EL (cell line): ENCODE data around the gene SERPINI1.

ENCODE experiments used
- DNase-seq: peaks from one replicate; pipeline ENCODE4 v3.0.0-alpha.2; 2016

Gene SERPINI1

GRCh38 chr3:167854846-167855245 lies 119.3 kb downstream of the SERPINI1 start:
- DNase-seq, result no peak

DNA sequence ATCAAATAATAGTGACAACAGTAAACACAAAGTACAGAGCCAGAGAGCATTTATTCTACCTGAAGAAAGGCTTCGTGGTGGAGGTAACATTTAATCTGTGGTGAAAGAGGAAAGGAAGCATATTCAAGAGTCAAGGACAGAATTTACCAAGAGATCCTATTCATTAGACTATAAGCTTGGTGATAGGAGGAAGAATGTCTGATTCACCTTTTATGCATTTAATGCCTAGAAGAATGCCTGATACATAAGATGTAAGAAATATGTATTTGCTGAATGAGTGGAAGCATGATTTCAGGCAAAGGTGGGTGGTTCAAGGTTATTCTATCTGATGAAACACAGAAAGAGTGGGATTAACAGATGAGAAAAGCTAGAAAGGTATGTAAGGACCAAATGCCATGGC lies 119.8 kb downstream of the SERPINI1 start:
- no peak for DNase-seq

GRCh38 chr3:167858865-167859264 lies 123.3 kb downstream of the SERPINI1 start:
- no peak for DNase-seq

- no peak for DNase-seq
These were observed 124.1 kb downstream of the SERPINI1 start for GRCh38 chr3:167859610-167860009.

DNA sequence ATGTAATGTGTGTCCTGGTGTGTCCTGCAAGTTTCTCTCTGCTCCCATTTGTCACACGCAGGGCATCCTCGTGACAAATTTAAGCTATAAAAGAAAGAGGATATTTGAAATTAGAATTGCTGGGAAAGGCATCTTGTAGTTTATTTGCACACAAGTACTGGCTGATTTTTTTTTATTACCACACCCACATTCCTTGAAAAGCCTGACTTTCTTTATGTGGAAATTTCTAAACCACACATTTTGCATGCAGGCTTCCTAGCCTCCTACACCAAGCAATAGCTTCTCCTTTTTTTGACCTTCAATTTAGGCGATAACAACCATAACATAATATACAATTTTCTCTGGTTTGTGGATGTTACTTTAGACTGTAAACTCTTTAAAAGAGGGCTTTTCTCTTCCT lies 126.1 kb downstream of the SERPINI1 start:
- no peak for DNase-seq

DNA sequence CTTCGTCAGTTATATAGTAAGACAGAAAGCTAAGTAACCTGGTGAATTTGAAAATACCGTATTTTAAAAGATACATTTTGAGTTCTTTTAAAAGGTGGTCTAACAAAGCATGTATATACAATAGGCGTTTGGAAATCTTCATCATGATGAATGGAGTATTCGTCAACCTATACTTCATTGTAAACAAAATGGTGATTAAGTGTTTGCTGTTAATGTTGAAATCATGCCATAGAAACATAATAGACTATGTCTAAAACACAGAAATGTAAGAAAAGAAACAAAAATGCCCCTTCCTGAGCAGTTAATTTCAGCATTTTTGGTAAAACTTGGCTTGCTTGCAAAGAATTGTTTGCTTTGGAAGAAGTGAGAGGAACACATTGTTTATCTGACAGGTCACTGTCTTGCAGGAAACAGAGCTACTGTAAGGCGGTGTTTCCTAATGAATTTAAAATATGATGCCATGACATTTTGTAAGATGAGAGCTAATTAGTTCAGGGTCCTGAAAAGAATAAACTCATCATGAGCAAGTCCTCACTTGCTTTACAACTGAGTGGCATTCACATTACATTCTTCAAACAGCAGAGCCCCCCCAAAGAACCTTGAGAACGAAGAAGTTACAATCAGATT lies 126.7 kb downstream of the SERPINI1 start:
- DNase-seq, result no peak

DNA sequence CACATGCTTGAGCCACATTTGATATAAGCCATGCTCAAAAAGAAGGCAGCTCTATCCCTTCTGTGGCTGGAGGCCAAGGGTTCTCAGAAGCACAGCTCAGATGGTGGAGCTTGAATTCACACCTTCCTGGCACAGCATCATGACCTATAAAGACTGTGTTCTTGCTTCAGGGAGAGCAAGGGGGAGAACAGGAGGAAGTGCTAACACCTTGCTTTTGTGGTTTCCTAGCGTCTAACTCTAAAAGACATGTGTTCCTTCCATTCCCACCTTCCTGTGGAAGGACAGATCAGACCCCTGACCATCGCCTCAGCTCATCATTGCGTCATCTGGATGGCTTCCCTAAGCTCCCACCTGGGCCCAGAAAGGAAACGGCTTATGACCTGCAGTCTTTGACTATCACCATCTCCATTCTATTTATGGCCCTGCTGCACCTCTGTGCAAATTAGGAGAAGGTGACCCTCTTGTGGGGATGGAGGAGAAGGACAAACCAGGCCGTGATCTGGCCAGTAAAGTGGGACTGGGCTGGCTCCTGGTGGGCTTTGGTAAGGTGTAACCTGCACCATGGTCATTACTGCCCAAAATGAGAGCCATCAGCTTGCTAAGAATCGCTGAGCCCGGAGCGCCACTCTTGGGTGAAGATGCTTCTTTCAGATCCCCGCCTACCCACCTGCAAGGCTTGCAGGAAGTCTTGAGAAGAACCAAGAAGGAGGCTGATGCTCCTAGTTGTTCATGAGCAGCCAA lies 128.5 kb downstream of the SERPINI1 start:
- no peak for DNase-seq

DNA sequence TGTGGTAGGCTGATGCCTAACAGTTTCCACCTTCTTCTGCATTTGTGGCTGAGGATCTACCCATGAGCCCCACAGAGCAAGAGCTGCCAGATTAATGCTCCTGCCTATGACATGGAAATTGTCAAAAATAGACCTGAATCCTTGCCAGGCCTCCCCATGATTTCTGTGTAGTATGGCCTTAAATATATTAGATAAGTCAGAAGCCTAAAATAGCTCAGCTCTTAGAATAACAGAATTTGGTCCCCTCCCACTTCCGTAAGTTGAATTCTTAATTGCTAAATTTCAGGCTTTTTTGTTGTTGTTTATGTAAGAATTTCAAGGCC lies 129.0 kb downstream of the SERPINI1 start:
- DNase-seq, result no peak

DNA sequence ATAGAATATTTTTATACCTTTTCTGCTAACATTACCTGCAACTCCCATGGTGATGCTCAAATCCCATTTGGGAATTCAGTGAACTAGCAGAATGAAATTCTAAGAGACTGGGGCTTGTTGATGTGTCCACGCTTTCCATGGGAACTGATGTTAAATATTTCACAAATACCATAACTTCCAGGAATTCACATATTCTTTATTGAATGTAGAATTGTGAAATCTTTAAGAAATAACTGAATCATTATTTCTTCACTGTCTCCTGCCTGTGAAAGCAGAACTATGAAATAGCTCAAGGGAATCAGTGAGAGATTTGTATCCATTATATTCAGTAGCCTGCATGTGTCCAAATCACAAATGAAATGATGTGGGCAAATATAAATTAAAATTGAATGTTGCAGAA lies 130.8 kb downstream of the SERPINI1 start:
- no peak for DNase-seq

GRCh38 chr3:167867981-167868380 lies 132.5 kb downstream of the SERPINI1 start:
- no peak for DNase-seq

DNA sequence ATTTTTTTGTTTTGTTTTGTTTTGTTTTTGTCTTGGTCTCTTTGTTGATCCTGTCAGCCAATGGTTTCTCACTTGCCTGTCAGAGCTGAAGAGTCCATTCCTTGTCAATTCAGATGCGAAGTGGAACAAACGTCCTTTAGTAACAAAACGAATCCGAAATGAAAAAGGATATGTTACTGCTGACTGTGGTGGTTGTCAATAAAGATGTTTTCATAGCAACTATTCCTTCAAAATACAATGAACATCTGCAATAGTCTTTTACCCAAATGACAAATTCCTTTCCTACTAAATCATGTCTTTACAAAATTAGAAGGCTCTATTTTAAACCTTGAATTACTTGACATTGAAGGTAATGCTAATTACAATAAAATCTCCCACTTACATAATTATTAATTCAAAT lies 134.7 kb downstream of the SERPINI1 start:
- DNase-seq, result no peak

- no peak for DNase-seq
These were observed 135.2 kb downstream of the SERPINI1 start for GRCh38 chr3:167870759-167871158.

GRCh38 chr3:167872032-167872431 lies 136.5 kb downstream of the SERPINI1 start:
- no peak for DNase-seq

DNA sequence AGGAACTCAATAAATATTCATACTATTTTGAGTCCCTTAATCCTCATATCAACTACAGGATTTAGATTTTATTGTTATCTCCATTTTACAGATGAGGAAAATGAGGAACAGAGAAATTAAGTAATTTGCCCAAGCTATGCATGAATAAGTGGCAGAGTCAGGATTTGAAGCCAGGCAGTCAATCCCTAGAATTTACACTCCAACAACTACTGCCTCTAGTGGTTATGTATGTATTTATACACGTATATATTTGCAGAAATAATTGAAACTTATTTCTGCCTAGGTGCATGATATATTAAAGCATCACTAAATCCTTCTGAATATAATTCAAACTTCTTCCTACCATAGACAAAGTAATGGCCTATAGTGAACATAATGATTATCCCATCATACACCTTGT lies 137.4 kb downstream of the SERPINI1 start:
- DNase-seq, result no peak

- no peak for DNase-seq
These were observed 139.3 kb downstream of the SERPINI1 start for GRCh38 chr3:167874671-167875372.
